HepG2 (cell line): ENCODE data around the gene BRCA1. TPM values are rescaled to one million over a fixed set of nuclear protein-coding genes. Genes with fewer than 3 reads are reported as not detected.

Experiments used
- BCL6 ChIP-seq: IDR thresholded peaks from 2 replicates; pipeline ENCODE4 v1.6.1; 2016; ENCODE audit warnings: missing genetic modification reagents, missing compliant biosample characterization
- BHLHE40 ChIP-seq: IDR thresholded peaks from 2 replicates; pipeline ENCODE4 v1.6.1; 2011; ENCODE audit warnings: low read length, improper control_type of control experiment
- CEBPZ ChIP-seq: IDR thresholded peaks from 2 replicates; pipeline ENCODE4 v1.6.1; 2012; ENCODE audit warnings: low read length, improper control_type of control experiment
- ETV6 ChIP-seq: sonication (generic); formaldehyde crosslinking; conservative IDR thresholded peaks from 2 replicates; pipeline ENCODE4 v1.4.0; 2020; ENCODE audit warnings: missing genetic modification reagents
- FLYWCH1 ChIP-seq: sonication (generic); formaldehyde crosslinking; IDR thresholded peaks from 2 replicates; pipeline ENCODE4 v1.8.1; 2023; ENCODE audit warnings: mild to moderate bottlenecking, missing genetic modification reagents
- FOXO1 ChIP-seq: sonication (generic); formaldehyde crosslinking; IDR thresholded peaks from 2 replicates; pipeline ENCODE4 v1.4.0; 2020; ENCODE audit warnings: missing genetic modification reagents
- HBP1 ChIP-seq: IDR thresholded peaks from 2 replicates; pipeline ENCODE4 v1.6.1; 2016; ENCODE audit warnings: low read depth, control low read depth
- IKZF4 ChIP-seq: sonication (generic); formaldehyde crosslinking; IDR thresholded peaks from 2 replicates; pipeline ENCODE4 v1.5.1; 2020; ENCODE audit warnings: borderline replicate concordance, mild to moderate bottlenecking, low read depth, missing genetic modification reagents; ENCODE audit errors: not compliant biosample characterization
- MED13 ChIP-seq: sonication (generic); formaldehyde crosslinking; IDR thresholded peaks from 2 replicates; pipeline ENCODE4 v1.5.0; 2020; ENCODE audit warnings: missing genetic modification reagents
- REPIN1 ChIP-seq: sonication (generic); formaldehyde crosslinking; IDR thresholded peaks from 2 replicates; pipeline ENCODE4 v1.8.0; 2022; ENCODE audit warnings: missing genetic modification reagents, low read depth, mild to moderate bottlenecking, borderline replicate concordance
- TFDP1 ChIP-seq: IDR thresholded peaks from 2 replicates; pipeline ENCODE4 v1.6.1; 2016; ENCODE audit warnings: missing compliant biosample characterization, missing genetic modification reagents, borderline replicate concordance
- U2AF2 ChIP-seq: fragments of 200-400 bp; formaldehyde crosslinking; IDR thresholded peaks from 2 replicates; pipeline ENCODE4 v1.6.1; 2017; ENCODE audit warnings: low read depth, mild to moderate bottlenecking, low read length
- ZHX1 ChIP-seq: sonication (generic); formaldehyde crosslinking; IDR thresholded peaks from 2 replicates; pipeline ENCODE4 v1.8.1; 2022; ENCODE audit warnings: low read depth, mild to moderate bottlenecking, missing genetic modification reagents
- ZNF451 ChIP-seq: sonication (generic); formaldehyde crosslinking; IDR thresholded peaks from 2 replicates; pipeline ENCODE4 v1.5.0; 2020; ENCODE audit warnings: mild to moderate bottlenecking, missing genetic modification reagents
- ZNF546 ChIP-seq: sonication (generic); formaldehyde crosslinking; conservative IDR thresholded peaks from 2 replicates; pipeline ENCODE4 v1.8.1; 2023; ENCODE audit warnings: mild to moderate bottlenecking, missing genetic modification reagents
- ZNF550 ChIP-seq: sonication (generic); formaldehyde crosslinking; IDR thresholded peaks from 2 replicates; pipeline ENCODE4 v1.4.0; 2020; ENCODE audit warnings: mild to moderate bottlenecking, missing genetic modification reagents, borderline replicate concordance
- ZNF615 ChIP-seq: sonication (generic); formaldehyde crosslinking; IDR thresholded peaks from 2 replicates; pipeline ENCODE4 v1.5.0; 2020; ENCODE audit warnings: mild to moderate bottlenecking, missing genetic modification reagents, borderline replicate concordance
- ZNF619 ChIP-seq: sonication (generic); formaldehyde crosslinking; IDR thresholded peaks from 2 replicates; pipeline ENCODE4 v1.4.0; 2020; ENCODE audit warnings: mild to moderate bottlenecking, missing genetic modification reagents
- ZNF766 ChIP-seq: sonication (generic); formaldehyde crosslinking; IDR thresholded peaks from 2 replicates; pipeline ENCODE4 v1.5.0; 2020; ENCODE audit warnings: missing genetic modification reagents, borderline replicate concordance
- ZNF775 ChIP-seq: sonication (generic); formaldehyde crosslinking; IDR thresholded peaks from 2 replicates; pipeline ENCODE4 v1.4.0; 2020; ENCODE audit warnings: missing genetic modification reagents, mild to moderate bottlenecking, moderate library complexity, borderline replicate concordance
- ZNF879 ChIP-seq: sonication (generic); formaldehyde crosslinking; IDR thresholded peaks from 2 replicates; pipeline ENCODE4 v1.8.1; 2023; ENCODE audit warnings: missing genetic modification reagents
- polyA plus RNA-seq, 8 experiments: library from polyadenylated mRNA; depleted of rRNA in 3 of 8; stranded (reverse) in 7 of 8; unstranded in 1 of 8; fragments of >200 nt; fragmentation: Illumina TruSeq in 4 of 8; extraction: Trizol in 4 of 8; gene quantifications; 2 replicates each; pipeline versions ENCODE4 v1.2.1 to v1.2.3, GENCODE V29; 2011 to 2016; ENCODE audit warnings: low read depth in 4 of 8, missing spikeins in 1 of 8, mixed read lengths in 1 of 8; ENCODE audit not compliant: insufficient read depth in 1 of 8
- total RNA-seq, 5 experiments: library from RNA; depleted of rRNA; stranded (reverse); fragments of >200 nt; fragmentation: Illumina TruSeq; extraction: Trizol; gene quantifications; 2 replicates each; pipeline ENCODE4 v1.2.3, GENCODE V29; 2016; ENCODE audit warnings: low read depth in 1 of 5

Gene BRCA1
- total and polyA plus RNA-seq, 2 of the 13 experiments (the other 11 are each of a cell fraction or from before 2014, with no cell fraction given), result 13.3 to 37.5 TPM

GRCh38 chr17:43006639-43007551, 118.3 kb downstream of the BRCA1 start, which contains the start of gene IFI35 (continued):
- TF ChIP-seq CEBPZ (no peak), BCL6 (CRISPR knock-in tag) (peak; percentile 8; the same call in 1 of the 2 replicates), ZNF766 (CRISPR knock-in tag) (no peak), ZHX1 (no peak), ZNF615 (CRISPR knock-in tag) (no peak), ZNF879 (CRISPR knock-in tag) (no peak), ETV6 (CRISPR knock-in tag) (no peak), ZNF550 (CRISPR knock-in tag) (no peak), FOXO1 (CRISPR knock-in tag) (peak; percentile 33; the same call in 1 of the 2 replicates), FLYWCH1 (CRISPR knock-in tag) (0 out of 2 replicates have a peak, but pooled peaks have one; percentile 63), ZNF619 (CRISPR knock-in tag) (no peak), U2AF2 (no peak), TFDP1 (CRISPR knock-in tag) (no peak), ZNF451 (CRISPR knock-in tag) (no peak), IKZF4 (CRISPR knock-in tag) (no peak), HBP1 (no peak), ZNF775 (CRISPR knock-in tag) (no peak), ZNF546 (CRISPR knock-in tag) (no peak), BHLHE40 (0 out of 2 replicates have a peak, but pooled peaks have one; percentile 14), REPIN1 (CRISPR knock-in tag) (peak; percentile 22; the same call in 1 of the 2 replicates), MED13 (no peak)
